HEK293 (cell line): ENCODE measurements around the gene STK10.

Experiments
- AEBP2 ChIP-seq: fragments of 450-650 bp; formaldehyde crosslinking; IDR thresholded peaks from 2 replicates; pipeline ENCODE4 v1.5.1; 2016; ENCODE audit warnings: missing biosample characterization, missing genetic modification characterization, borderline replicate concordance
- ATF2 ChIP-seq: fragments of 450-650 bp; formaldehyde crosslinking; IDR thresholded peaks from 2 replicates; pipeline ENCODE4 v1.5.1; 2016; ENCODE audit warnings: missing biosample characterization, missing genetic modification characterization, low read depth
- FEZF1 ChIP-seq: fragments of 450-650 bp; formaldehyde crosslinking; IDR thresholded peaks from 2 replicates; pipeline ENCODE4 v1.5.1; 2016; ENCODE audit warnings: missing biosample characterization, missing genetic modification characterization
- KLF1 ChIP-seq: fragments of 450-650 bp; formaldehyde crosslinking; IDR thresholded peaks from 2 replicates; pipeline ENCODE4 v1.5.1; 2016; ENCODE audit warnings: missing biosample characterization, missing genetic modification characterization
- PRDM4 ChIP-seq: fragments of 450-650 bp; formaldehyde crosslinking; IDR thresholded peaks from 2 replicates; pipeline ENCODE4 v1.5.1; 2017; ENCODE audit warnings: missing biosample characterization, missing genetic modification characterization
- REPIN1 ChIP-seq: fragments of 450-650 bp; formaldehyde crosslinking; IDR thresholded peaks from 2 replicates; pipeline ENCODE4 v1.5.1; 2017; ENCODE audit warnings: missing biosample characterization, missing genetic modification characterization, low read depth
- SP2 ChIP-seq: fragments of 450-650 bp; formaldehyde crosslinking; IDR thresholded peaks from 2 replicates; pipeline ENCODE4 v1.5.1; 2016; ENCODE audit warnings: missing biosample characterization, missing genetic modification characterization
- YY2 ChIP-seq: fragments of 450-650 bp; formaldehyde crosslinking; IDR thresholded peaks from 2 replicates; pipeline ENCODE4 v1.5.1; 2016; ENCODE audit warnings: missing biosample characterization, missing genetic modification characterization
- ZBTB11 ChIP-seq: fragments of 450-650 bp; formaldehyde crosslinking; conservative IDR thresholded peaks from 2 replicates; pipeline ENCODE4 v1.5.1; 2016; ENCODE audit warnings: low read depth, missing biosample characterization, missing genetic modification characterization
- ZFHX2 ChIP-seq: fragments of 450-650 bp; formaldehyde crosslinking; conservative IDR thresholded peaks from 2 replicates; pipeline ENCODE4 v1.5.1; 2016; ENCODE audit warnings: missing biosample characterization, missing genetic modification characterization
- ZIC2 ChIP-seq: fragments of 450-650 bp; formaldehyde crosslinking; IDR thresholded peaks from 2 replicates; pipeline ENCODE4 v1.5.1; 2016; ENCODE audit warnings: missing biosample characterization, missing genetic modification characterization
- ZNF112 ChIP-seq: fragments of 450-650 bp; formaldehyde crosslinking; IDR thresholded peaks from 2 replicates; pipeline ENCODE4 v1.5.0; 2017; ENCODE audit warnings: missing biosample characterization, missing genetic modification characterization
- ZNF132 ChIP-seq: fragments of 450-650 bp; formaldehyde crosslinking; IDR thresholded peaks from 2 replicates; pipeline ENCODE4 v1.5.1; 2017; ENCODE audit warnings: missing biosample characterization, missing genetic modification characterization, borderline replicate concordance
- ZNF175 ChIP-seq: fragments of 450-650 bp; formaldehyde crosslinking; IDR thresholded peaks from 2 replicates; pipeline ENCODE4 v1.5.1; 2016; ENCODE audit warnings: missing biosample characterization, missing genetic modification characterization
- ZNF202 ChIP-seq: fragments of 450-650 bp; formaldehyde crosslinking; IDR thresholded peaks from 2 replicates; pipeline ENCODE4 v1.5.1; 2016; ENCODE audit warnings: missing biosample characterization, missing genetic modification characterization, borderline replicate concordance
- ZNF221 ChIP-seq: fragments of 450-650 bp; formaldehyde crosslinking; IDR thresholded peaks from 2 replicates; pipeline ENCODE4 v1.5.1; 2017; ENCODE audit warnings: missing biosample characterization, missing genetic modification characterization, borderline replicate concordance
- ZNF335 ChIP-seq: fragments of 450-650 bp; formaldehyde crosslinking; conservative IDR thresholded peaks from 2 replicates; pipeline ENCODE4 v1.5.1; 2016; ENCODE audit warnings: missing biosample characterization, missing genetic modification characterization
- ZNF555 ChIP-seq: fragments of 450-650 bp; formaldehyde crosslinking; conservative IDR thresholded peaks from 2 replicates; pipeline ENCODE4 v1.5.1; 2017; ENCODE audit warnings: missing biosample characterization, mild to moderate bottlenecking, missing genetic modification characterization, inconsistent platforms
- ZNF571 ChIP-seq: fragments of 450-650 bp; formaldehyde crosslinking; IDR thresholded peaks from 2 replicates; pipeline ENCODE4 v1.5.0; 2017; ENCODE audit warnings: missing biosample characterization, missing genetic modification characterization
- ZNF623 ChIP-seq: fragments of 450-650 bp; formaldehyde crosslinking; IDR thresholded peaks from 2 replicates; pipeline ENCODE4 v1.5.1; 2016; ENCODE audit warnings: missing biosample characterization, missing genetic modification characterization
- TF ChIP-seq, protein P1 (sequence below): fragments of 450-650 bp; formaldehyde crosslinking; IDR thresholded peaks from 2 replicates; pipeline ENCODE4 v1.5.1; 2016; ENCODE audit warnings: missing biosample characterization, missing genetic modification characterization
- TF ChIP-seq, protein P2 (sequence below): fragments of 450-650 bp; formaldehyde crosslinking; IDR thresholded peaks from 2 replicates; pipeline ENCODE4 v1.5.1; 2016; ENCODE audit warnings: missing biosample characterization, missing genetic modification characterization
- TF ChIP-seq, protein P3 (sequence below): fragments of 450-650 bp; formaldehyde crosslinking; IDR thresholded peaks from 2 replicates; pipeline ENCODE4 v1.5.1; 2016; ENCODE audit warnings: missing biosample characterization, missing genetic modification characterization

The STK10 gene

DNA sequence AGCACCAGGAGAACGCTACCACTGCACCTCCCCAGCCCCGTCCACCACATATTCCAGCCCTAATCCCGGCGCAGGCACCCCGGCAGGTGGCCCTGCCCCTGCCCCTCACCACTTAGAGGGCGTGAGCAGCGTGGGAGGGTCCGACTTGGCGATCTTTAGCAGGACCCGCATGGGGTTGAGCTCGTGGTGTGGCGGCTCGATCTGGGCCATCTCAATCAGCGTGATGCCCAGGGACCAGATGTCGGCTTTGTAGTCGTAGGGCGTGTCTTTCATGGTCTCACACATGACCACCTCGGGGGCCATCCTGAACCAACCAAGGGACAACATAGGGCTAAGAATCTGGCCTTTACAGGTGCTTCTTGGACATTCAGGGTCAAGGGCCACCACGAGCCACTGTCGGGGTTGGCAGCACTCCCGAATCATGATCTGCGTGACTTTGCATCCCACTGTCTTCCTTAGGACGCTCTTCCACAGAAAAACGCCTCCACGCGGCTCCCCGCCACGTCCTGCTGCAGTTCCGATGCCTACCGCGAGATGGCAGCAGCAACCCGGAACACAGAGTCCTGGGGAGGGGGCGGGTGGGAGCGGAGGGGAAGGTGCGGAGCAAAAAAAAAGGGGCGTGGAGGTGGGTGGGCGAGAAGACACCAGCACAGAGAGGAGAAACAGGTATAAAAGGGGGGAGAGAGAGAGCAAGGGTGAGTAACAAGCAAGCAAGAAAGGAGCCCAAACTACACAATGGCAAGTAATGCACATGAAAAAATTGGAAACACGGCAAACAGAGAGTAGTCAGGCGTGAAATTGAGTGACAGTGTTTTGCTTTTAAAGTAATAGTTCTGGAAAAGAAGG lies 81.3 kb downstream of the STK10 start (continued):
- TF ChIP-seq ATF2 (tag by site-specific recombination) = no peak
- TF ChIP-seq, protein P1, sequence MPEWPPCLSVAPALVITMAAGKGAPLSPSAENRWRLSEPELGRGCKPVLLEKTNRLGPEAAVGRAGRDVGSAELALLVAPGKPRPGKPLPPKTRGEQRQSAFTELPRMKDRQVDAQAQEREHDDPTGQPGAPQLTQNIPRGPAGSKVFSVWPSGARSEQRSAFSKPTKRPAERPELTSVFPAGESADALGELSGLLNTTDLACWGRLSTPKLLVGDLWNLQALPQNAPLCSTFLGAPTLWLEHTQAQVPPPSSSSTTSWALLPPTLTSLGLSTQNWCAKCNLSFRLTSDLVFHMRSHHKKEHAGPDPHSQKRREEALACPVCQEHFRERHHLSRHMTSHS = no peak
- TF ChIP-seq, protein P2, sequence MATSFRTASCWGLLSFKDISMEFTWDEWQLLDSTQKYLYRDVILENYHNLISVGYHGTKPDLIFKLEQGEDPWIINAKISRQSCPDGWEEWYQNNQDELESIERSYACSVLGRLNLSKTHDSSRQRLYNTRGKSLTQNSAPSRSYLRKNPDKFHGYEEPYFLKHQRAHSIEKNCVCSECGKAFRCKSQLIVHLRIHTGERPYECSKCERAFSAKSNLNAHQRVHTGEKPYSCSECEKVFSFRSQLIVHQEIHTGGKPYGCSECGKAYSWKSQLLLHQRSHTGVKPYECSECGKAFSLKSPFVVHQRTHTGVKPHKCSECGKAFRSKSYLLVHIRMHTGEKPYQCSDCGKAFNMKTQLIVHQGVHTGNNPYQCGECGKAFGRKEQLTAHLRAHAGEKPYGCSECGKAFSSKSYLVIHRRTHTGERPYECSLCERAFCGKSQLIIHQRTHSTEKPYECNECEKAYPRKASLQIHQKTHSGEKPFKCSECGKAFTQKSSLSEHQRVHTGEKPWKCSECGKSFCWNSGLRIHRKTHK (tag by site-specific recombination) = no peak
- TF ChIP-seq, protein P3, sequence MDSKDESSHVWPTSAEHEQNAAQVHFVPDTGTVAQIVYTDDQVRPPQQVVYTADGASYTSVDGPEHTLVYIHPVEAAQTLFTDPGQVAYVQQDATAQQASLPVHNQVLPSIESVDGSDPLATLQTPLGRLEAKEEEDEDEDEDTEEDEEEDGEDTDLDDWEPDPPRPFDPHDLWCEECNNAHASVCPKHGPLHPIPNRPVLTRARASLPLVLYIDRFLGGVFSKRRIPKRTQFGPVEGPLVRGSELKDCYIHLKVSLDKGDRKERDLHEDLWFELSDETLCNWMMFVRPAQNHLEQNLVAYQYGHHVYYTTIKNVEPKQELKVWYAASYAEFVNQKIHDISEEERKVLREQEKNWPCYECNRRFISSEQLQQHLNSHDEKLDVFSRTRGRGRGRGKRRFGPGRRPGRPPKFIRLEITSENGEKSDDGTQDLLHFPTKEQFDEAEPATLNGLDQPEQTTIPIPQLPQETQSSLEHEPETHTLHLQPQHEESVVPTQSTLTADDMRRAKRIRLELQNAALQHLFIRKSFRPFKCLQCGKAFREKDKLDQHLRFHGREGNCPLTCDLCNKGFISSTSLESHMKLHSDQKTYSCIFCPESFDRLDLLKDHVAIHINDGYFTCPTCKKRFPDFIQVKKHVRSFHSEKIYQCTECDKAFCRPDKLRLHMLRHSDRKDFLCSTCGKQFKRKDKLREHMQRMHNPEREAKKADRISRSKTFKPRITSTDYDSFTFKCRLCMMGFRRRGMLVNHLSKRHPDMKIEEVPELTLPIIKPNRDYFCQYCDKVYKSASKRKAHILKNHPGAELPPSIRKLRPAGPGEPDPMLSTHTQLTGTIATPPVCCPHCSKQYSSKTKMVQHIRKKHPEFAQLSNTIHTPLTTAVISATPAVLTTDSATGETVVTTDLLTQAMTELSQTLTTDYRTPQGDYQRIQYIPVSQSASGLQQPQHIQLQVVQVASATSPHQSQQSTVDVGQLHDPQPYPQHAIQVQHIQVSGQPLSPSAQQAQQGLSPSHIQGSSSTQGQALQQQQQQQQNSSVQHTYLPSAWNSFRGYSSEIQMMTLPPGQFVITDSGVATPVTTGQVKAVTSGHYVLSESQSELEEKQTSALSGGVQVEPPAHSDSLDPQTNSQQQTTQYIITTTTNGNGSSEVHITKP (tag by site-specific recombination) = no peak
- TF ChIP-seq ZNF202 (tag by site-specific recombination) = no peak
- TF ChIP-seq ZNF335 (tag by site-specific recombination) = no peak; the same call in 1 of the 2 replicates
- no peak for TF ChIP-seq FEZF1 (tag by site-specific recombination)
- no peak for TF ChIP-seq ZNF555 (tag by site-specific recombination)
- TF ChIP-seq KLF1 (tag by site-specific recombination) = peak; percentile 57
- TF ChIP-seq ZNF112 (tag by site-specific recombination) = no peak
- no peak for TF ChIP-seq PRDM4 (tag by site-specific recombination)
- TF ChIP-seq SP2 = no peak; the same call in 1 of the 2 replicates
- peak; percentile 83 for TF ChIP-seq ZFHX2
- no peak for TF ChIP-seq ZBTB11
- TF ChIP-seq ZNF571 (tag by site-specific recombination) = no peak
- TF ChIP-seq YY2 (tag by site-specific recombination) = no peak
- no peak for TF ChIP-seq REPIN1
- no peak for TF ChIP-seq ZIC2 (tag by site-specific recombination)
- no peak for TF ChIP-seq AEBP2
- no peak for TF ChIP-seq ZNF175 (tag by site-specific recombination)
- no peak for TF ChIP-seq ZNF221 (tag by site-specific recombination)
- TF ChIP-seq ZNF623 = no peak
- no peak for TF ChIP-seq ZNF132 (tag by site-specific recombination)
